ENCODE measurements around the gene NMNAT2. TPM values are rescaled to one million over a fixed set of nuclear protein-coding genes. Genes with fewer than 3 reads are reported as not detected.

The NMNAT2 gene
- total RNA-seq, 1 donor from 2014 or later: 41.5 TPM

DNA sequence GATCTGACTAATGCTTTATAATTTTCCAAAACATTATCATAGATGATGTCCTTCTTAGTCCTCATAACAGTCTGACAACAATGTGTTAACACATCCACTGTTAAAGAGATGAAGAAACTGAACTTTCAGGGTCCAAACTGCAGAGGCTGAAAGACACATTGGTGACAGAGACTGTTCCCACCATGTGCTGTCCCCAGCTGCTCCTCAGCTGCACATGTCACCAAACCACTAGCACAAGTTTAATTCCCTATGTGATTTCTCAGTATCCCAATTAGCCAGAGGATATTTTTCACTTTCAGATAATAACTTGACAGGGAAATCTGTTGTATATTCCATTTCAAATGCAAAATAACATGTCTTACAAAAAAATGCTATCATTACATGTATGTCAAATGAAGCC lies 207.5 kb downstream of the NMNAT2 start:
- DNase-seq: no peak

DNA sequence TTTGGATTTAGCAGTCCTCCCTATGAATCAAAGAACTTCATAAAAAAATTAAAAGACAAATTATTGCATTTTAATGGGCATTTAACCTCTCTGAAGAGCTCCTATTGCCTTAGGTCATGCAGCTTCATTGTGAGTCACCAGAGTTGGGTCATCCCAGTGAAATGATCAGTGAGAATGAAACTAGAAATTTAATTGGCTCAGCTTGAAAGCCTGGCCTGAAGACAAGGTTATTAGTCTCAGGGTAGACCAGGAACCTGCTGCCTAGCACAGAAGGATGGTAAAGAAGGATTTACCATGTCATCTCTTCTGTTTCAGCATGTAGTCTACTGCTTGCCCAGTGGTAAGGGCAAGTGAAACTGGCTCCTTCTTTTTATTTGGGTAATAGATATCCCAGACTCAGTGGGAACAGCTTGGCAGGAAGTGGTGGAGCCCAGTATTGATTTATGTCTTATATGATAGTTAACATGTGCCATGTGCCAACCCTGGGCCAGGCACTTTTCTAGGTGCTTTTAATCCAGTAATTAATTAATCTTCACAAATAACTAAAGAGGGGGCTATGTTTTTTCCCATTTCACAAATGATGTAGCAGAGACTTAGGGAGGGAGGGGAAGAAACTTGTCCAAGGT lies 208.5 kb downstream of the NMNAT2 start:
- no peak for DNase-seq

DNA sequence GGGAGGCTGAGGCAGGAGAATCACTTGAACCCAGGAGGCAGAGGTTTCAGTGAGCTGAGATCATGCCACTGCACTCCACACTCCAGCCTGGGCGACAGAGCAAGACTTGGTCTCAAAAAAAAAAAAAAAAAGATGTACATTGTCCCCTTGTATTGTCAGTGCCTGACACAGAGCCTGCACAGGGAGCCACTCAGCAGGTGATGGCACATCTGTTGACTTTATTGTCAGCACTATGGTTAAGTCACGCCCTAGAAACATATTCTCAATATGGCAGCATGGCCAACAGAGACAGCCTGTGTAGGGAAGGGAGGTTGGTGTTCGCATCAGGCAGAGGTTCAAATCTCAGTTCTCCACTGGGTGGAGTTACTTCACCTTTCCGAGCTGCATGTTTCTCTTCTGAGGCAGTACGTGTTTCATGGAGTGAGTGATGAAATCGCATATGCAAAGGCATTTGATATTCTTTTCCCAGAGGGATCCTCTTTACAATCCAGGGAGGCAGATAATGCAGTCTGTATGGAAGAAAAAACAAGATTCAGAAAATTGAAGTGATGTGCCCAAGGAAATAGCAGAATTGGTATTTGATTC lies 211.6 kb downstream of the NMNAT2 start:
- DNase-seq: no peak

DNA sequence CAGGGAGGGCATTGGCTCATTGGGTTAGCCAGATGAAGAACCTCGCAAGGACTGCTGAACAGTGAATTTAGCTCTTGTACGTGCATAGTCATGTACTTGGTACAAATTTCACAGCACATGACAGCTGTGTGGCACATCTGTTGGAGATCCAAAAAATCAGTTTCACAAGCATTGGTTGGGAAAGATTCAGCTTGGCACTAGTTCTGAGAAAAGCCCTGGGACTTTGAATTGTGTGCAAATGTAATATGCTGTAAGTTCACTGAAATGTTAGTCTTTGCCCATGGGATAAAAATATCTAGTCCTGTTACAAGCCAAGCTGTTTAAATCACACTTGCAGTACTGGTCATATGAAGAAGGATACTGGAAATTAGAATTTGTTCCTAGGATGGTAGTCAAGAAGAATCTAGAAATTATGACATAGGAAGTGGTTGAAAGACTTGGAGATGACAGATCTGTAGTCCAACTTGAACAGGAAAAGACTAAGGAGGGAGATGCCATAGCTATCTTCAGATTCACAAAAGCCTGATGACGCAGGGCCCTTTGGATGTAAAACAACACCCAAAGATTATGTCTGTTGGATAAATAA lies 212.9 kb downstream of the NMNAT2 start:
- DNase-seq: no peak

DNA sequence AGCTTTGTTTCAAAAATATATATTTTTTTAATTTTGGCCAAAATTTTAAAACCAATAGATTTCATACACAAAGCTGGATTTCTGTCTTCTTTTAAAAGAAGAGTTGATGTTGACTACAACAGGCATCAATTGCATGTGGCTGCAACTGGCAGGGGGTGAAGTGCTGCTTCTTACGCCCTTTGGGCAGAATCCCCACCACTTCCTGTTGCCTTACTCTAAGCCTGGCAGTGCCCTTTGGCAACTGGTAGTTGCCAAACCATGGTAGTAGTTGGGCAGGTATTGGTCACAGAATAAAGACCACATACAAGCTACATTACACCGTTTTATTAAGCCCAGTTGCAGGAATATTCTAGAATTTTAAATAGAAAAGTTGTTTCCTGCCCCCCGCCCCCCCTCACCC lies 215.1 kb downstream of the NMNAT2 start:
- DNase-seq: no peak

DNA sequence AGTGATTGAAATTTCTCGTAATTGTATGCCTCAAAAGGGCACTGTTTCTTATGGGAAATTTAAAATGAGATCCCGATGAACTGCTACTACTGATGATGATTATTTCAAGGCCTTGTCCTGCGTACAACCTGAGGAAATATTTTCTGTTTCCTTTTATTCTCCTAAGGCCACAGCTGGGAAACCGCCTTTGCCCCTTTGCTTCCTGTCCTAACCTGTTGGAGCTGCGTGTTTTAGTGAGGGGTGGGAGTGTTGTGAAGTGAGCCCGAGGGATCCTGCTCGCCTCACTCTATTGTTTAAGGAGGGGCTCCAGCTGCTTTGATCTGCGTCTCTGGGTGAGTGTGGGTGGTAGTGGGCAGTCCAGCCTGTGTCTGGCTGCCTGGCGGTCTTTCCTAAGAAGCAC lies 217.7 kb downstream of the NMNAT2 start:
- DNase-seq: no peak

DNA sequence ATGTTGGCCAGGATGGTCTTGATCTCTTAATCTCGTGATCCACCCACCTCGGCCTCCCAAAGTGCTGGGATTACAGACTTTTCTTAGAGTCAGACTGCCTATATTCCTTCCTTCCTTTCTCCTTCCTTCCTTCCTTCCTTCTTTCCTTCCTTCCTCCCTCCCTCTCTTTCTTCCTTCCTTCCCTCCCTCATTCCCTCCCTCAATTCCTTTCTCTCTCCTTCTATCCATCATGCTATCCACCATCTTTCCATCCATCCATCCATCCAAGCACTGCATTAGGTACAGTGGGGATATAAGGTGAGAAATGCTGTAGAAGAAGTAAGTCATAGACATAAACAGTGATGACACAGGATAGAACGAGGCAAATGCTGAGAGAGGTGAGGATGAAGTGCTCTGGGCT lies 218.9 kb downstream of the NMNAT2 start:
- DNase-seq: no peak

DNA sequence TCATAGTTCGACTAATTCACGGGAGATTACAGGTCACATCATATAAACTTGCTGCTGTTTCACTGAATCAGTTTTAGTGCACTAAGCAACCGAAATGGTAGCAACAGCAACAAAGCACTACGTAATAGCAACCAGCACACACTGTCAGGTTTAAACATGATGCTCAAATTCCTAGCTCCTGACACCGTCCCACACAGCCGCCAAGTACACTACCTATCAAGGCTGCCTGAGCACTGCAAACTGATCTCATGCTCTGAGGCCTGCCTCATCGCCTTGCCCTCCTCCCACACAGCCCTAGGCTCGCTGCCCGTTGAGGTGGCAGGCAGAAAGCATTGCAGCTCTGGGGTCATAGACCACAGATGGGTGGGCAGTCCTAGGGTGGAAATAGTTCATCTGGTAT lies 219.7 kb downstream of the NMNAT2 start:
- no peak for DNase-seq

Other genes starting within 250 kb of the NMNAT2 start
- 0.16 TPM for gene LAMC2, start 232.1 kb downstream of the NMNAT2 start, total RNA-seq
- gene SMG7, start 54.1 kb upstream of the NMNAT2 start, total RNA-seq: 26.2 TPM
- gene NCF2, start 172.1 kb upstream of the NMNAT2 start, total RNA-seq: 4.8 TPM
- gene ARPC5, start 217.4 kb upstream of the NMNAT2 start, total RNA-seq: 145 TPM
- gene APOBEC4, start 234.9 kb upstream of the NMNAT2 start, total RNA-seq: not detected